Neural progenitor cell (in vitro differentiated cells): Measurements from ENCODE around the gene COX5A.

Experiments used
- CTCF ChIP-seq: fragments of 200-600 bp; sonication (generic); IDR thresholded peaks from 2 replicates; pipeline ENCODE4 v1.5.1; 2017; ENCODE audit warnings: antibody characterized with exemption, mild to moderate bottlenecking
- EZH2phosphoT487 ChIP-seq: fragments of 200-600 bp; sonication (generic); IDR thresholded peaks from 2 replicates; pipeline ENCODE4 v1.6.1; 2017; ENCODE audit warnings: antibody characterized with exemption

DNA sequence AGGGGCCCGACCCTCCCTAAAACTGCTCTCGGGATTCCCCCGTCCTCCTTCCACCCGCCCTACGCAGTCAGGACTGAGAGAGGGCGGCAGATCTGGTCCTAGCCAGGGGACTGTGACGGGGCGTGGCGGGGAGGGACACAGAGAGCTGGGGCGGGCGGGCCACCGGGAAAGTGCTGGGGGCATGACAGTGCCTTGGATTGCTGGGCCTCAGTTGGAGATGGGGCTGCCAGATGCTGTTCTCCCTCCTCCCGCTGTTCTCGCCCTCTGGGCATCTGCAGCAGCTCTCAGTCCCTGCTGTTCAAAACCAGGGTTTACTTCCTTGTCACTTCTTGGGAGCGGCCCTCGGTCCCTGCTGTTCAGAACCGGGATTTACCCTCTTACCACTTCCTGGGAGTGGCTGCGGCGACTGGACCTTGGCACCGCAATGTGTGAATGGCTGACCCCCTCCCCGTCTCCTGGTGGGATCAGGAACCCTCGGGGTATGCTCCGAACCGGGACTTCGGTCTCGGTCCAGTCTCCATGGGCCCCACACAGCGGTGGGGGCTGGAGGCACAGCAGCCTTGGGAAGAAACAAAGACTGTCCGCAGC, 20.5 kb upstream of the COX5A start:
- TF ChIP-seq CTCF: peak; percentile 21
- TF ChIP-seq EZH2phosphoT487: peak; percentile 2
